ENCODE measurements around the gene FTCDNL1.

The FTCDNL1 gene

GRCh38 chr2:199738727-199739412, 112.1 kb downstream of the FTCDNL1 start:
- peak; percentile 93 for DNase-seq

- no peak for DNase-seq
These were observed 116.3 kb downstream of the FTCDNL1 start for GRCh38 chr2:199734651-199735050.

- no peak for DNase-seq
These were observed 117.0 kb downstream of the FTCDNL1 start for GRCh38 chr2:199734011-199734410.

- DNase-seq = no peak
These were observed 123.2 kb downstream of the FTCDNL1 start for GRCh38 chr2:199727801-199728200.

GRCh38 chr2:199727306-199727705, 123.7 kb downstream of the FTCDNL1 start:
- DNase-seq = no peak

GRCh38 chr2:199718074-199718473, 132.9 kb downstream of the FTCDNL1 start:
- no peak for DNase-seq

GRCh38 chr2:199717587-199717907, 133.4 kb downstream of the FTCDNL1 start:
- no peak for DNase-seq

GRCh38 chr2:199716807-199717586, 134.0 kb downstream of the FTCDNL1 start:
- DNase-seq = no peak

GRCh38 chr2:199713746-199714145, 137.2 kb downstream of the FTCDNL1 start:
- no peak for DNase-seq

- DNase-seq = no peak
These were observed 140.4 kb downstream of the FTCDNL1 start for GRCh38 chr2:199710551-199710950.
